Stomach smooth muscle (tissue), 2 donors: Measurements from ENCODE around the gene PPM1F.

Experiments used
- H3K27ac ChIP-seq: one replicate; pipeline ENCODE4 v1.7.0; 2013; ENCODE audit warnings: mild to moderate bottlenecking, low read length, inconsistent platforms
- H3K27me3 ChIP-seq, 2 donors: one replicate each; pipeline ENCODE4 v1.7.0; 2013; ENCODE audit warnings: low read length in 2 of 2; ENCODE audit not compliant: insufficient read depth in 2 of 2, control insufficient read depth in 1 of 2
- H3K36me3 ChIP-seq, 2 donors: one replicate each; pipeline ENCODE4 v1.7.0; 2013; ENCODE audit warnings: low read length in 2 of 2; ENCODE audit not compliant: control insufficient read depth in 2 of 2, insufficient read depth in 2 of 2
- H3K4me1 ChIP-seq: one replicate; pipeline ENCODE4 v1.7.0; 2013; ENCODE audit warnings: low read length; ENCODE audit not compliant: control insufficient read depth, insufficient read depth
- H3K4me3 ChIP-seq, 2 donors: one replicate each; pipeline ENCODE4 v1.7.0; 2013; ENCODE audit warnings: low read length in 2 of 2
- H3K9ac ChIP-seq, 2 donors: one replicate each; pipeline ENCODE4 v1.7.0; 2013; ENCODE audit warnings: low read length in 2 of 2, mild to moderate bottlenecking in 1 of 2
- H3K9me3 ChIP-seq, 2 donors: one replicate each; pipeline ENCODE4 v1.7.0; 2013; ENCODE audit warnings: low read length in 2 of 2; ENCODE audit not compliant: control insufficient read depth in 2 of 2
- donor health status: healthy.
- donor health status: Pancreatic carcinoma.

PPM1F gene

GRCh38 chr22:21960200-21961126 lies 7.8 kb upstream of the PPM1F start:
- H3K9ac ChIP-seq: no peak overlapping the region
- H3K27me3 ChIP-seq: no peaks in the 10 kb centered on the region
- peaks cover 22 to 40% of the 10 kb centered on the region in 2 donors for H3K36me3 ChIP-seq
- H3K4me3 ChIP-seq: no peak overlapping the region
- H3K27ac ChIP-seq: no peak overlapping the region
- H3K9me3 ChIP-seq: no peaks in the 10 kb centered on the region
- H3K4me1 ChIP-seq: no peaks in the 10 kb centered on the region

DNA sequence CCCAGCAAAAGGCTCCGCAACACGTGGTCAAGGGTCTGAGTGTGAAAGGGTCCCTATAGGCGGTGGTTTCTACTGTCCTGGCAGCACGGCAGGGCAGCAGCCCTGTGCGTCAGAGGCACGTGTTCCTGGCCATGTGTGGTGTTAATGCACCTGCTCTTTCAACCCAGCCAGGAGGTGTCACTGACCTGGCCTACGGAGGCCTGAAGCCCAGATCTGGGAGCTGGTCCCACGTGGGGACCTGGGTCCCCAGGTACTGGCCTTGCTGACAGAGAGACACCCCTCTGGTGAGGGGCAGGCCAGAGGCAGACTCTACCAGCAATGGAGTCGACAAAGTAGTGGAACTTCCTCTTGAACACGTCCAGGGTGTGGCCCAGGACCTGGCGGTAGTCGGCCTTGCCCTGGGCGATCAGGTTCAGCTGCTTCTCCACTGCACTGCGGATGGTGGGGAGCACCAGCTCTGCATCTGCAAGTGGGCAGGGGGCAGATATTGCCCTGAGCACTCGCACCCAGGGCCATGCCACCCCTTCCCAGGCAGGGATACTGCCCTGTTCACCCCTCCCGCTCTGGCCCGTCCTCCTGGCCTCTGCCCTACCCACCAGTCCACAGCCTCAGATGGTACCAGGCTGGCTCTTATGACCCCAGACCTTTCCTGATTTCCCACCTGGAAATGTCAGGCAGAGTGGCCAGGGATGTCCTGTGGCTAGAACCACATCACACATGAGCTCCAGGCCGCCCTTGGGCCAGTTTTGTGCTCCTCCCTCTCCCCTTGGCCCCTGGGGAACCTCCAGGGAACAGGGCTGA lies 6.8 kb upstream of the PPM1F start:
- no peak overlapping the region for H3K9ac ChIP-seq

GRCh38 chr22:21958360-21959273 lies 6.0 kb upstream of the PPM1F start:
- H3K4me1 ChIP-seq: no peaks in the 10 kb centered on the region
- peaks cover 11 to 24% of the 10 kb centered on the region in 2 donors for H3K36me3 ChIP-seq
- no peak overlapping the region for H3K9ac ChIP-seq
- no peak overlapping the region for H3K4me3 ChIP-seq
- H3K27ac ChIP-seq: no peak overlapping the region
- no peaks in the 10 kb centered on the region for H3K27me3 ChIP-seq
- H3K9me3 ChIP-seq: no peaks in the 10 kb centered on the region

More for the DNA sequence above, 6.8 kb upstream of the PPM1F start:
- H3K4me3 ChIP-seq: no peak overlapping the region
- H3K27me3 ChIP-seq: no peaks in the 10 kb centered on the region
- H3K9me3 ChIP-seq: no peaks in the 10 kb centered on the region
- peaks cover 15 to 32% of the 10 kb centered on the region in 2 donors for H3K36me3 ChIP-seq
- H3K4me1 ChIP-seq: no peaks in the 10 kb centered on the region
- H3K27ac ChIP-seq: no peak overlapping the region

DNA sequence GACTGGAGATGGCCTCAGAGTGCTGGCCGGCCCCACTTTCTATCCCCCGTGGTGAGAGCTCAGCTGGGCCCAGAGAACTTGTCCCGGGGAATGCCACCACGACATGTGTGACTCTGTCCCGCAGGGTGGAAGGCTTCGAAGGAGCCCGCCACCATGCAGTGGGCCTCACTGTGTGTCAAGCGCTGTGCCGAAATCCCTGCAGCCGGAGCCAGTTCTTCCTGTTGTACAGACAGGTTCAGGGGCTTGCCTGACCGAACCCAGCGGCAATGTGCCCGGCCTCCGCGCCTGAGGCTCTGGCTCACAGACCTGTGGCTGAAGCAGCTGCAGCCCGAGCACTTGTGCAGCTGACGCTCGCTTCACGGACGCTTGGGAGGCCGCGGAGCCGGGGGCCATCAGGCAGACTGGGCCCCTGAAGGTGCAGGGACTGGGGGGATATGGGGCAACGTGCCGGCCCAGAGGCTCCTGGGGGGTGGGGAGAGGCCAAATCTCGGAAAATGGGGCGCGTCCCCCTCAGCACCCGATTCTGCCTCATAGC lies 650 bp downstream of the PPM1F start:
- Histone ChIP-seq H3K36me3 (no peaks in the 10 kb centered on the region), H3K9ac (peak overlapping the region; percentile 30 to 51), H3K27ac (no peak overlapping the region), H3K4me3 (peak overlapping the region; percentile 77 to 81), H3K27me3 (no peaks in the 10 kb centered on the region), H3K4me1 (peaks cover 26% of the 10 kb centered on the region), H3K9me3 (no peaks in the 10 kb centered on the region)

DNA sequence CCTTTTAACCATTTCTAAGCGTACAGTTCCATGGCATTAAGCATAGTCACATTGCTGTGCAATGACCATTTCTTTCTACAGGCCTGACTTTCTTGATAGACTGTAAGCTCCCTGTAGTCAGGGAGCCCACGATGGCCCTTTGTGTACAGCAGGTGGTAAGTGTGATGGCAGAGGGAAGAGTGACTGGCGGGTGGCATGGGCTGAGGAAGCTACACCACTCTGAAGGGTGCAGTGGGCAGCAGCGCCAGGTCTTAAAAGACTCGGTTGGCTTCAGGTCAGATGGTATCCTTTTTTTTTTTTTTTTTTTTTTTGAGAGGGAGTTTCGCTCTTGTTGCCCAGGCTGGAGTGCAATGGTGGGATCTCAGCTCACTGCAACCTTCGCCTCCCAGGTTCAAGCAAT lies 1.6 kb downstream of the PPM1F start:
- no peak overlapping the region for H3K27ac ChIP-seq
- H3K4me3 ChIP-seq: no peak overlapping the region
- H3K4me1 ChIP-seq: peaks cover 31% of the 10 kb centered on the region

GRCh38 chr22:21949948-21950347 lies 2.7 kb downstream of the PPM1F start:
- H3K27ac ChIP-seq: no peak overlapping the region
- H3K36me3 ChIP-seq: peaks cover 6 to 9% of the 10 kb centered on the region in 2 donors
- no peak overlapping the region for H3K4me3 ChIP-seq
- H3K27me3 ChIP-seq: no peaks in the 10 kb centered on the region
- no peak overlapping the region for H3K9ac ChIP-seq
- peaks cover 37% of the 10 kb centered on the region for H3K4me1 ChIP-seq
- H3K9me3 ChIP-seq: no peaks in the 10 kb centered on the region

More for the DNA sequence above, 1.6 kb downstream of the PPM1F start:
- Histone ChIP-seq H3K27me3 (no peaks in the 10 kb centered on the region), H3K36me3 (no peaks in the 10 kb centered on the region), H3K9ac (no peak overlapping the region), H3K9me3 (no peaks in the 10 kb centered on the region)

DNA sequence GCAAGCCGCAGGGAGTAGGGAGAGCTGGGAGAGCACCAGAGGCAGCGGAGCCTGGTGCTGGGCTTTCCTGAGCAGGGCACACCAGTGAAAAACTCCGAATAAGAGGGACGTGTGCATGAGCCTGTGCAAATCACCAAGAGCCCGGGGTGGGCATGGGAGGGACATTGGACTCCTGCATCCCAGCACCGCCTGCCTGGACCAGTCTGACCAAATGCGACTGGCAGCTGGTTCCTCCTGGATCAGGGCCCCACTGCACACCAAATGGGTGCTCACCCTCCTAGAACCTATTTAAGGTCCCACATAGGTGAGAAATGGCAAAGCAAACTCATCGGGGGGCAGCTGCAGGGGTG lies 3.1 kb downstream of the PPM1F start:
- Histone ChIP-seq H3K4me3 (no peak overlapping the region), H3K27ac (no peak overlapping the region)

DNA sequence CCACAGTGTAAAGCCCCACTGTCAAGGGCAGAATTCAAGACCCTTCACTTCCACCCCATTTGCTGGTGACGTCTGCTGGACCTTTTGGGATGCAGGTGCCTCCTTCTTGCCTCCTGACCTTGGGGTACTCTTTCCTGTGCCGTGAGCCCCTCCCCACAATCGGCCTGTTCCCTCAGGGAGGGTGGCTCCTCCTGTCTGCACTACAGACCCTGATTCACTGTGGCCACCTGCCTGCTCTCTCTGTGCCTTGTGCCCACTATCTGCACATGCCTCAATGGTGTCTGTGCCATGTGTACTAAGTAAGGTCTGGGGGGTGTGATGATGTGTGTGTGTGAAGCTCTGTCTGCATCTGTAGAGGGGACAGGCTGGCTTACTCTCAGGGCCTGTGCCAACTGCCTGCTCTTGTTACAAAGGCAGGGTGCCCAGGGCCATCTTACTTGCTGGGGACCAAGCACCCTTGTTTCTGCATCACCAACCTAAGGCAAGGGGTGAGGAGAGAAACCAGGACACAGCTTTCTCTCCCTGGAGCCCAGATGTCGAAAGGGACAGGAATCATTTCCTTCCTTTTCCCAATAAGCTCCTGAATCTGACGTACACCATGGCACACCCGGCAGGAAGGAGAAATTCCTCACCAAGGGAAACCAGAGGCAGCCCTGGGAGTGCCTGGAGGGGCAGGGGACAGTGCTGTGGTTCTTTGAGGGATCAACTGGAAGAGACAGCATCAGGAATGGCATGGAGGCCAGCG lies 3.7 kb downstream of the PPM1F start:
- H3K9ac ChIP-seq: no peak overlapping the region
- peaks cover 38% of the 10 kb centered on the region for H3K4me1 ChIP-seq
- peaks cover 14 to 15% of the 10 kb centered on the region in 2 donors for H3K36me3 ChIP-seq
- H3K9me3 ChIP-seq: no peaks in the 10 kb centered on the region
- no peaks in the 10 kb centered on the region for H3K27me3 ChIP-seq
- H3K27ac ChIP-seq: peak overlapping the region; percentile 11
- no peak overlapping the region for H3K4me3 ChIP-seq

More for the DNA sequence above, 3.1 kb downstream of the PPM1F start:
- H3K4me1 ChIP-seq: peaks cover 37% of the 10 kb centered on the region
- no peaks in the 10 kb centered on the region for H3K27me3 ChIP-seq
- H3K9me3 ChIP-seq: no peaks in the 10 kb centered on the region
- H3K36me3 ChIP-seq: peaks cover 10 to 13% of the 10 kb centered on the region in 2 donors
- H3K9ac ChIP-seq: no peak overlapping the region

DNA sequence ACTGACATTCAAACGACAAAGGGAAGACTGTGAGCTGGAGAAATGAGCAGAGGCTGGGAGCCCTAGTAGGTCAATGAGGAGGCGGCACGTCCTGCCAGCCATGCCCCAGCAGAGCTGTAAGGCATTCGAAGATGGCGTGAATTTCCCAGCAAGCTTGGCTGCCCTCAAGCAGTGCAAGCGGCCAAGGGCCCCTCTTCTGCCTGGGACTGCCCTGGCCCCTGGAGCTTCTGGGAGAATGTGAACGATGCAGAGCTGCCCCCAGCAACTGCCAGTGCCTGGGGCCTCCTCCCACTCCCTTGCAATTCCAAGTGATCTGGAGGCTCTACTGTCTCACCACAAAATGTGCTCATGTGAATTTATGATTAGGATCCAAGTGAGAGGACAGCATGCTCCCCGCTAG lies 4.3 kb downstream of the PPM1F start:
- peaks cover 41% of the 10 kb centered on the region for H3K4me1 ChIP-seq
- peaks cover 14 to 15% of the 10 kb centered on the region in 2 donors for H3K36me3 ChIP-seq
- no peaks in the 10 kb centered on the region for H3K27me3 ChIP-seq
- no peaks in the 10 kb centered on the region for H3K9me3 ChIP-seq
- H3K9ac ChIP-seq: no peak overlapping the region
- H3K27ac ChIP-seq: no peak overlapping the region
- H3K4me3 ChIP-seq: no peak overlapping the region
